ENCODE results near the gene CASP5. TPM values are rescaled to one million over a fixed set of nuclear protein-coding genes. Genes with fewer than 3 reads are reported as not detected.

The CASP5 gene
- total and polyA plus RNA-seq, 4 donors = 0.41 to 16.3 (median 1.8) TPM

GRCh38 chr11:104968856-104969776, 53.9 kb downstream of the CASP5 start:
- DNase-seq (peak in 2 of 3 donors; percentile 35 to 65), ATAC-seq (ENCODE audit: insufficient read depth, low FRiP score) (peak; percentile 43)
- H3K27ac ChIP-seq (ENCODE audit: low read depth in 1 of 2, low read length in 1 of 2) = peak overlapping the region; percentile 77 to 90
- H3K36me3 ChIP-seq (ENCODE audit: control insufficient read depth in 4 of 4, insufficient read depth in 4 of 4, low read length in 4 of 4) = peaks cover 0 to 3% (median 0%) of the 10 kb centered on the region in 4 donors
- WGBS, 2 donors = 50 to 62% methylated on average over 16 of the region's 16 CpGs
- peaks cover 0 to 21% (median 4%) of the 10 kb centered on the region in 5 donors for H3K4me1 ChIP-seq (ENCODE audit: control insufficient read depth in 5 of 5, insufficient read depth in 5 of 5, low read length in 5 of 5)
- TF ChIP-seq CTCF (IDR thresholded peaks at IDR 0.05; ENCODE audit: control extremely low read depth, extremely low read depth) = no peak
- peaks cover 0 to 3% (median 0%) of the 10 kb centered on the region in 4 donors for H3K9me3 ChIP-seq (ENCODE audit: control insufficient read depth in 4 of 4, insufficient read depth in 3 of 4, low read length in 3 of 4)
- H3K27me3 ChIP-seq (ENCODE audit: control insufficient read depth in 3 of 3, insufficient read depth in 3 of 3, low read length in 2 of 3) = no peaks in the 10 kb centered on the region
- H3K9ac ChIP-seq (ENCODE audit: insufficient read depth in 1 of 2, low read length in 2 of 2) = peak overlapping the region in 1 of 2 donors; percentile 91
- H3K4me3 ChIP-seq = peak overlapping the region; percentile 2

GRCh38 chr11:104968355-104968855, 54.6 kb downstream of the CASP5 start, which contains the start of gene CASP4:
Gene CASP4, minus strand, starts transcription at chr11:104968574. Its CDS starts 49 bp downstream, at chr11:104968525.
- Histone ChIP-seq H3K27ac (ENCODE audit: low read depth in 1 of 2, low read length in 1 of 2) (peak within 1 kb of the TSS; percentile 85 to 90), H3K4me1 (ENCODE audit: control insufficient read depth in 5 of 5, insufficient read depth in 5 of 5, low read length in 5 of 5) (peaks cover 0 to 21% (median 4%) of the 10 kb centered on the region in 5 donors), H3K4me3 (peak within 1 kb of the TSS; percentile 48), H3K9me3 (ENCODE audit: control insufficient read depth in 4 of 4, insufficient read depth in 3 of 4, low read length in 3 of 4) (peaks cover 0 to 3% (median 1%) of the 10 kb centered on the region in 4 donors), H3K36me3 (ENCODE audit: control insufficient read depth in 4 of 4, insufficient read depth in 4 of 4, low read length in 4 of 4) (peaks cover 0 to 6% (median 1%) of the 10 kb centered on the region in 4 donors), H3K9ac (ENCODE audit: insufficient read depth in 1 of 2, low read length in 2 of 2) (peak within 1 kb of the TSS; percentile 73 to 91), H3K27me3 (ENCODE audit: control insufficient read depth in 3 of 3, insufficient read depth in 3 of 3, low read length in 2 of 3) (no peaks in the 10 kb centered on the region)
- 0 to 1% methylated on average over 4 of the region's 4 CpGs for WGBS, 2 donors
- ATAC-seq (ENCODE audit: insufficient read depth, low FRiP score) = peak; percentile 92
- no peak for TF ChIP-seq CTCF (IDR thresholded peaks at IDR 0.05; ENCODE audit: control extremely low read depth, extremely low read depth)
- DNase-seq = peak; percentile 41 to 88 (median 86)

- peak overlapping the region; percentile 85 to 90 for H3K27ac ChIP-seq (ENCODE audit: low read depth in 1 of 2, low read length in 1 of 2)
- H3K4me3 ChIP-seq = peak overlapping the region; percentile 48
- no peak for TF ChIP-seq CTCF (IDR thresholded peaks at IDR 0.05; ENCODE audit: control extremely low read depth, extremely low read depth)
- peaks cover 0 to 8% (median 1%) of the 10 kb centered on the region in 4 donors for H3K36me3 ChIP-seq (ENCODE audit: control insufficient read depth in 4 of 4, insufficient read depth in 4 of 4, low read length in 4 of 4)
- DNase-seq = peak in 1 of 3 donors; percentile 33
- no peak for ATAC-seq (ENCODE audit: insufficient read depth, low FRiP score)
- no peaks in the 10 kb centered on the region for H3K27me3 ChIP-seq (ENCODE audit: control insufficient read depth in 3 of 3, insufficient read depth in 3 of 3, low read length in 2 of 3)
- WGBS, 2 donors = 4 to 8% methylated on average over 11 of the region's 11 CpGs
- H3K9ac ChIP-seq (ENCODE audit: insufficient read depth in 1 of 2, low read length in 2 of 2) = peak overlapping the region; percentile 73 to 91
- peaks cover 0 to 21% (median 4%) of the 10 kb centered on the region in 5 donors for H3K4me1 ChIP-seq (ENCODE audit: control insufficient read depth in 5 of 5, insufficient read depth in 5 of 5, low read length in 5 of 5)
- H3K9me3 ChIP-seq (ENCODE audit: control insufficient read depth in 4 of 4, insufficient read depth in 3 of 4, low read length in 3 of 4) = peaks cover 0 to 3% (median 1%) of the 10 kb centered on the region in 4 donors
Observed at GRCh38 chr11:104967534-104968354, 55.2 kb downstream of the CASP5 start.

Data from lung (tissue), 12 donors.